Measurements from ENCODE around the gene GGA1. TPM values are rescaled to one million over a fixed set of nuclear protein-coding genes. Genes with fewer than 3 reads are reported as not detected.

Gene GGA1
- total and polyA plus RNA-seq, 2 of the 4 experiments (the other 2 are of a cell fraction), result 17.2 to 48.5 TPM

GRCh38 chr22:37559521-37559900 lies 49.1 kb upstream of the GGA1 start (continued):
- no peak for TF ChIP-seq MXI1 (IDR thresholded peaks at IDR 0.05; ENCODE audit: borderline replicate concordance, low read depth, low read length)
- no peak for TF ChIP-seq RAD21 (IDR thresholded peaks at IDR 0.05; ENCODE audit: low read length)
- no peak for TF ChIP-seq BHLHE40 (IDR thresholded peaks at IDR 0.05; ENCODE audit: low read depth, low read length)
- no peak for TF ChIP-seq POLR2A (IDR thresholded peaks at IDR 0.05; ENCODE audit: low read depth, low read length)
- no peak for TF ChIP-seq USF2 (IDR thresholded peaks at IDR 0.05; ENCODE audit: low read depth, low read length)
- no peak for TF ChIP-seq CEBPB (IDR thresholded peaks at IDR 0.05; ENCODE audit: low read depth, low read length)

Data from IMR-90 (cell line).